HG02943 (cell line): ENCODE data around the gene ADAMTSL2.

Experiments
- ATAC-seq: cut with Tn5 transposase; IDR thresholded peaks from one replicate; pipeline ENCODE4 v1.9.1; 2021; ENCODE audit warnings: mild to moderate bottlenecking, low read depth, moderate library complexity; ENCODE audit not compliant: unreplicated experiment

Gene ADAMTSL2

GRCh38 chr9:133600739-133601138 is 66.2 kb downstream of the ADAMTSL2 start:
- no peak for ATAC-seq

- ATAC-seq = no peak
Observed at GRCh38 chr9:133601746-133602145, 67.2 kb downstream of the ADAMTSL2 start.

GRCh38 chr9:133602277-133602676 is 67.8 kb downstream of the ADAMTSL2 start:
- ATAC-seq = no peak

GRCh38 chr9:133603135-133603927 is 68.8 kb downstream of the ADAMTSL2 start:
- no peak for ATAC-seq

- no peak for ATAC-seq
Observed at GRCh38 chr9:133604214-133604613, 69.7 kb downstream of the ADAMTSL2 start.

- no peak for ATAC-seq
Observed at GRCh38 chr9:133604856-133605255, 70.4 kb downstream of the ADAMTSL2 start.

- ATAC-seq = no peak
Observed at GRCh38 chr9:133605446-133605845, 70.9 kb downstream of the ADAMTSL2 start.

- ATAC-seq = no peak
Observed at GRCh38 chr9:133605856-133606707, 71.6 kb downstream of the ADAMTSL2 start.

GRCh38 chr9:133606708-133607025 is 72.2 kb downstream of the ADAMTSL2 start:
- ATAC-seq = no peak

GRCh38 chr9:133607381-133607780 is 72.9 kb downstream of the ADAMTSL2 start:
- no peak for ATAC-seq

- no peak for ATAC-seq
Observed at GRCh38 chr9:133607976-133608375, 73.5 kb downstream of the ADAMTSL2 start.

GRCh38 chr9:133608382-133608781 is 73.9 kb downstream of the ADAMTSL2 start:
- ATAC-seq = no peak

GRCh38 chr9:133608889-133609288 is 74.4 kb downstream of the ADAMTSL2 start:
- no peak for ATAC-seq

- ATAC-seq = no peak
Observed at GRCh38 chr9:133609311-133610098, 75.0 kb downstream of the ADAMTSL2 start, which contains the start of gene FAM163B. Gene FAM163B (minus strand): TSS chr9:133609389. CDS start chr9:133580223, 29,166 bp downstream.

- ATAC-seq = no peak
Observed at GRCh38 chr9:133610845-133611244, 76.3 kb downstream of the ADAMTSL2 start.

GRCh38 chr9:133612051-133612450 is 77.5 kb downstream of the ADAMTSL2 start:
- ATAC-seq = no peak

GRCh38 chr9:133612816-133613215 is 78.3 kb downstream of the ADAMTSL2 start:
- ATAC-seq = no peak

- ATAC-seq = no peak
Observed at GRCh38 chr9:133613432-133613831, 78.9 kb downstream of the ADAMTSL2 start.

GRCh38 chr9:133614056-133614455 is 79.6 kb downstream of the ADAMTSL2 start:
- ATAC-seq = no peak

GRCh38 chr9:133614678-133615077 is 80.2 kb downstream of the ADAMTSL2 start:
- ATAC-seq = no peak

GRCh38 chr9:133615186-133615585 is 80.7 kb downstream of the ADAMTSL2 start:
- ATAC-seq = no peak
